CD1c-positive myeloid dendritic cell (primary cell): ENCODE data around the gene HS3ST3B1.

ENCODE experiments used
- DNase-seq: peaks from one replicate; pipeline ENCODE4 v3.0.0-alpha.2; 2016; ENCODE audit errors: extremely low spot score

Gene HS3ST3B1

GRCh38 chr17:14321476-14321949 lies 20.6 kb downstream of the HS3ST3B1 start:
- DNase-seq: no peak

- DNase-seq: no peak
These were observed 21.3 kb downstream of the HS3ST3B1 start for GRCh38 chr17:14321980-14322776.

- DNase-seq: no peak
These were observed 22.7 kb downstream of the HS3ST3B1 start for GRCh38 chr17:14323522-14323981.

GRCh38 chr17:14325618-14326167 lies 24.8 kb downstream of the HS3ST3B1 start:
- DNase-seq: no peak

- DNase-seq: no peak
These were observed 29.1 kb downstream of the HS3ST3B1 start for GRCh38 chr17:14329900-14330491.

- DNase-seq: no peak
These were observed 29.6 kb downstream of the HS3ST3B1 start for GRCh38 chr17:14330492-14330962.

- no peak for DNase-seq
These were observed 30.5 kb downstream of the HS3ST3B1 start for GRCh38 chr17:14331225-14331981.

GRCh38 chr17:14331982-14332298 lies 31.1 kb downstream of the HS3ST3B1 start:
- DNase-seq: no peak

GRCh38 chr17:14332331-14332730 lies 31.4 kb downstream of the HS3ST3B1 start:
- DNase-seq: no peak

- DNase-seq: no peak
These were observed 32.6 kb downstream of the HS3ST3B1 start for GRCh38 chr17:14333506-14333905.

- peak; percentile 71 for DNase-seq
These were observed 33.5 kb downstream of the HS3ST3B1 start for GRCh38 chr17:14334276-14334840.

- peak; percentile 54 for DNase-seq
These were observed 34.0 kb downstream of the HS3ST3B1 start for GRCh38 chr17:14334919-14335318.

- DNase-seq: no peak
These were observed 35.5 kb downstream of the HS3ST3B1 start for GRCh38 chr17:14336418-14336817.

GRCh38 chr17:14337596-14338079 lies 36.8 kb downstream of the HS3ST3B1 start:
- peak; percentile 18 for DNase-seq

- no peak for DNase-seq
These were observed 40.2 kb downstream of the HS3ST3B1 start for GRCh38 chr17:14340857-14341754.

- no peak for DNase-seq
These were observed 41.0 kb downstream of the HS3ST3B1 start for GRCh38 chr17:14341866-14342265.

GRCh38 chr17:14346801-14347200 lies 45.9 kb downstream of the HS3ST3B1 start:
- DNase-seq: no peak

GRCh38 chr17:14351493-14351892 lies 50.6 kb downstream of the HS3ST3B1 start:
- peak; percentile 85 for DNase-seq

GRCh38 chr17:14352136-14352535 lies 51.3 kb downstream of the HS3ST3B1 start:
- peak; percentile 89 for DNase-seq

GRCh38 chr17:14353861-14354474 lies 53.1 kb downstream of the HS3ST3B1 start:
- no peak for DNase-seq
